HG03457 (cell line): ENCODE measurements around the gene TSPAN5.
"Not testable (repeated sequence)": the region's sequence is repeated elsewhere in the genome, so short reads cannot be mapped to it uniquely, and the experiment has no call there.

Experiments used
- ATAC-seq: cut with Tn5 transposase; IDR thresholded peaks from one replicate; pipeline ENCODE4 v1.9.1; 2021; ENCODE audit warnings: moderate number of reproducible peaks; ENCODE audit not compliant: unreplicated experiment

Gene TSPAN5

GRCh38 chr4:98470366-98470765 is 188.0 kb downstream of the TSPAN5 start:
- no peak for ATAC-seq

- ATAC-seq, result no peak
Measured at GRCh38 chr4:98469771-98470170, 188.6 kb downstream of the TSPAN5 start.

GRCh38 chr4:98468709-98469108 is 189.7 kb downstream of the TSPAN5 start:
- ATAC-seq, result no peak

GRCh38 chr4:98467627-98468072 is 190.8 kb downstream of the TSPAN5 start:
- no peak for ATAC-seq

GRCh38 chr4:98466868-98467599 is 191.4 kb downstream of the TSPAN5 start:
- ATAC-seq, result no peak

GRCh38 chr4:98462487-98462886 is 195.9 kb downstream of the TSPAN5 start:
- ATAC-seq, result no peak

GRCh38 chr4:98461121-98461865 is 197.1 kb downstream of the TSPAN5 start:
- ATAC-seq, result not testable (repeated sequence)

GRCh38 chr4:98457422-98457821 is 201.0 kb downstream of the TSPAN5 start:
- ATAC-seq, result not testable (repeated sequence)

- no peak for ATAC-seq
Measured at GRCh38 chr4:98452091-98452490, 206.3 kb downstream of the TSPAN5 start.

- no peak for ATAC-seq
Measured at GRCh38 chr4:98448908-98449307, 209.5 kb downstream of the TSPAN5 start.

GRCh38 chr4:98447648-98448047 is 210.8 kb downstream of the TSPAN5 start:
- ATAC-seq, result no peak

- ATAC-seq, result peak; percentile 56
Measured at GRCh38 chr4:98446499-98447375, 211.7 kb downstream of the TSPAN5 start.

GRCh38 chr4:98444371-98444770 is 214.0 kb downstream of the TSPAN5 start:
- no peak for ATAC-seq

GRCh38 chr4:98434816-98435215 is 223.6 kb downstream of the TSPAN5 start:
- no peak for ATAC-seq

GRCh38 chr4:98433691-98434090 is 224.7 kb downstream of the TSPAN5 start:
- no peak for ATAC-seq

- ATAC-seq, result no peak
Measured at GRCh38 chr4:98430708-98431403, 227.6 kb downstream of the TSPAN5 start.

- ATAC-seq, result no peak
Measured at GRCh38 chr4:98423009-98423408, 235.4 kb downstream of the TSPAN5 start.

- no peak for ATAC-seq
Measured at GRCh38 chr4:98421111-98421510, 237.3 kb downstream of the TSPAN5 start.
